IPS-18a (cell line): ENCODE measurements around the gene TMEM184B.

Experiments used
- H3K27ac ChIP-seq: one replicate; pipeline ENCODE4 v1.5.1; 2013; ENCODE audit warnings: low read length
- H3K27me3 ChIP-seq: one replicate; pipeline ENCODE4 v1.6.1; 2013; ENCODE audit warnings: mild to moderate bottlenecking, low read length; ENCODE audit not compliant: control insufficient read depth, insufficient read depth
- H3K36me3 ChIP-seq: one replicate; pipeline ENCODE4 v1.6.1; 2013; ENCODE audit warnings: low read depth, low read length; ENCODE audit not compliant: control insufficient read depth
- H3K4me1 ChIP-seq: one replicate; pipeline ENCODE4 v1.6.1; 2013; ENCODE audit warnings: low read depth, low read length; ENCODE audit not compliant: control insufficient read depth
- H3K4me3 ChIP-seq: one replicate; pipeline ENCODE4 v1.5.1; 2013; ENCODE audit warnings: low read length
- H3K9ac ChIP-seq: one replicate; pipeline ENCODE4 v1.6.1; 2013; ENCODE audit warnings: mild to moderate bottlenecking, low read length, moderate library complexity
- H3K9me3 ChIP-seq: one replicate; pipeline ENCODE4 v1.6.1; 2013; ENCODE audit warnings: low read depth, low read length; ENCODE audit not compliant: control insufficient read depth

TMEM184B gene

GRCh38 chr22:38176170-38176741 is 96.6 kb downstream of the TMEM184B start:
- H3K36me3 ChIP-seq = no peaks in the 10 kb centered on the region
- no peak overlapping the region for H3K9ac ChIP-seq
- H3K27me3 ChIP-seq = no peaks in the 10 kb centered on the region
- H3K9me3 ChIP-seq = no peaks in the 10 kb centered on the region
- H3K4me3 ChIP-seq = no peak overlapping the region
- H3K4me1 ChIP-seq = peaks cover 13% of the 10 kb centered on the region
- no peak overlapping the region for H3K27ac ChIP-seq

- Histone ChIP-seq H3K4me3 (no peak overlapping the region), H3K4me1 (peaks cover 7% of the 10 kb centered on the region), H3K9ac (no peak overlapping the region), H3K27me3 (no peaks in the 10 kb centered on the region), H3K9me3 (no peaks in the 10 kb centered on the region), H3K27ac (no peak overlapping the region), H3K36me3 (no peaks in the 10 kb centered on the region)
Measured at GRCh38 chr22:38175206-38176118, 97.3 kb downstream of the TMEM184B start.

- H3K27me3 ChIP-seq = no peaks in the 10 kb centered on the region
- no peak overlapping the region for H3K4me3 ChIP-seq
- H3K4me1 ChIP-seq = no peaks in the 10 kb centered on the region
- no peaks in the 10 kb centered on the region for H3K9me3 ChIP-seq
- no peak overlapping the region for H3K27ac ChIP-seq
- H3K9ac ChIP-seq = no peak overlapping the region
- H3K36me3 ChIP-seq = no peaks in the 10 kb centered on the region
Measured at GRCh38 chr22:38174626-38175025, 98.2 kb downstream of the TMEM184B start.

GRCh38 chr22:38173641-38173906 is 99.2 kb downstream of the TMEM184B start:
- Histone ChIP-seq H3K9me3 (no peaks in the 10 kb centered on the region), H3K27ac (no peak overlapping the region), H3K4me1 (no peaks in the 10 kb centered on the region), H3K36me3 (no peaks in the 10 kb centered on the region), H3K4me3 (no peak overlapping the region), H3K9ac (no peak overlapping the region), H3K27me3 (no peaks in the 10 kb centered on the region)

GRCh38 chr22:38172832-38173640 is 99.8 kb downstream of the TMEM184B start:
- Histone ChIP-seq H3K4me3 (no peak overlapping the region), H3K27ac (no peak overlapping the region), H3K27me3 (no peaks in the 10 kb centered on the region), H3K9me3 (no peaks in the 10 kb centered on the region), H3K9ac (no peak overlapping the region), H3K4me1 (no peaks in the 10 kb centered on the region), H3K36me3 (no peaks in the 10 kb centered on the region)

- Histone ChIP-seq H3K27me3 (no peaks in the 10 kb centered on the region), H3K9me3 (no peaks in the 10 kb centered on the region), H3K36me3 (no peaks in the 10 kb centered on the region), H3K4me1 (no peaks in the 10 kb centered on the region), H3K4me3 (no peak overlapping the region), H3K27ac (no peak overlapping the region), H3K9ac (no peak overlapping the region)
Measured at GRCh38 chr22:38171927-38172831, 100.6 kb downstream of the TMEM184B start.

- H3K27me3 ChIP-seq = no peaks in the 10 kb centered on the region
- no peaks in the 10 kb centered on the region for H3K9me3 ChIP-seq
- H3K27ac ChIP-seq = no peak overlapping the region
- no peaks in the 10 kb centered on the region for H3K4me1 ChIP-seq
- H3K4me3 ChIP-seq = no peak overlapping the region
- no peaks in the 10 kb centered on the region for H3K36me3 ChIP-seq
- no peak overlapping the region for H3K9ac ChIP-seq
Measured at GRCh38 chr22:38170469-38170868, 102.3 kb downstream of the TMEM184B start.
